A673 (cell line): Measurements from ENCODE around the gene MYL3. TPM values are rescaled to one million over a fixed set of nuclear protein-coding genes. Genes with fewer than 3 reads are reported as not detected.

Source experiments
- BruUV-seq: library from RNA; stranded (reverse); fragments of 400-500 nt; replicated peaks from 2 replicates; lab custom pipeline; 2021; lab: Mats Ljungman, UMichigan
- CTCF ChIA-PET: fragments of 300-600 bp; sonication (Branson Sonifier 250); formaldehyde crosslinking; loops from one replicate; lab custom pipeline; 2022; ENCODE audit warnings: antibody characterized with exemption; lab: Charles Lee
- POLR2A ChIA-PET: fragments of 300-600 bp; sonication (Branson Sonifier 250); formaldehyde crosslinking; loops from one replicate; lab custom pipeline; 2022; ENCODE audit warnings: antibody characterized with exemption; ENCODE audit not compliant: low non-redundant PET; lab: Charles Lee
- DNase-seq: peaks from one replicate; pipeline ENCODE4 v3.0.0-alpha.2; 2015; ENCODE audit warnings: low spot score
- H3K27ac ChIP-seq: fragments of 200-600 bp; sonication (generic); 2 replicates; pipeline ENCODE4 v1.5.1; 2016; ENCODE audit warnings: mixed run types, low read depth, mild to moderate bottlenecking, mixed read lengths, antibody characterized with exemption, low read length; ENCODE audit not compliant: poor library complexity, severe bottlenecking
- H3K27me3 ChIP-seq: fragments of 200-600 bp; sonication (generic); replicated peaks from 2 replicates; pipeline ENCODE4 v1.6.1; 2017; ENCODE audit warnings: mixed run types, low read depth, mild to moderate bottlenecking, mixed read lengths, antibody characterized with exemption, low read length; ENCODE audit not compliant: insufficient read depth, poor library complexity
- H3K36me3 ChIP-seq: fragments of 200-600 bp; sonication (generic); 2 replicates; pipeline ENCODE4 v1.6.1; 2016; ENCODE audit warnings: mixed run types, mild to moderate bottlenecking, mixed read lengths, antibody characterized with exemption, low read length; ENCODE audit not compliant: insufficient read depth, poor library complexity, severe bottlenecking
- H3K4me1 ChIP-seq: fragments of 200-600 bp; sonication (generic); 2 replicates; pipeline ENCODE4 v1.6.1; 2017; ENCODE audit warnings: mixed run types, mild to moderate bottlenecking, mixed read lengths, antibody characterized with exemption, low read length; ENCODE audit not compliant: insufficient read depth, poor library complexity, severe bottlenecking
- H3K4me3 ChIP-seq: fragments of 200-600 bp; sonication (generic); 2 replicates; pipeline ENCODE4 v1.5.1; 2016; ENCODE audit warnings: low read depth, mixed run types, mild to moderate bottlenecking, mixed read lengths, low read length; ENCODE audit not compliant: poor library complexity, severe bottlenecking
- H3K9me3 ChIP-seq: fragments of 200-600 bp; sonication (generic); 2 replicates; pipeline ENCODE4 v1.6.1; 2016; ENCODE audit warnings: mixed run types, low read depth, mild to moderate bottlenecking, mixed read lengths, antibody characterized with exemption, low read length; ENCODE audit not compliant: poor library complexity, severe bottlenecking
- CTCF ChIP-seq: fragments of 300-800, 200-600 bp; sonication (generic); conservative IDR thresholded peaks from 2 replicates; pipeline ENCODE4 v1.5.1; 2017; ENCODE audit warnings: low read depth, mild to moderate bottlenecking, antibody characterized with exemption, low read length, moderate library complexity, mixed read lengths
- EZH2 ChIP-seq: fragments of 200-600 bp; sonication (generic); IDR thresholded peaks from 2 replicates; pipeline ENCODE4 v1.6.1; 2017; ENCODE audit warnings: borderline replicate concordance, low read depth, mild to moderate bottlenecking, mixed read lengths, antibody characterized with exemption, low read length; ENCODE audit not compliant: poor library complexity, severe bottlenecking
- intact Hi-C: fragments of 100-400 bp; cut with micrococcal nuclease; formaldehyde crosslinking; loops from one replicate; pipeline ENCODE4 v1.10.0; 2022; ENCODE audit not compliant: unreplicated experiment
- total RNA-seq: library from RNA; stranded (reverse); gene quantifications from 2 replicates; pipeline ENCODE4 v1.2.3, GENCODE V29; 2021

MYL3 gene
- total RNA-seq, 1 experiment from 2014 or later = not detected

- ChIA-PET POLR2A (no interaction called here), CTCF (no interaction called here)
- Histone ChIP-seq H3K36me3 (no peaks in the 10 kb centered on the region), H3K27me3 (no peaks in the 10 kb centered on the region), H3K4me3 (no peak overlapping the region), H3K9me3 (no peaks in the 10 kb centered on the region), H3K4me1 (peaks cover 6% of the 10 kb centered on the region), H3K27ac (no peak overlapping the region)
- intact Hi-C loops = loop anchor here (2.0 kb wide), 1 partner anchor 27 kb away; no protein-coding TSS in a partner anchor
- no peak for DNase-seq
- no peak for TF ChIP-seq EZH2
- no peak for TF ChIP-seq CTCF
- BruUV-seq = no TSS peak
Measured at GRCh38 chr3:46893763-46894162, 30.5 kb upstream of the MYL3 start.

GRCh38 chr3:46893146-46893748, 30.0 kb upstream of the MYL3 start:
- DNase-seq = no peak
- Histone ChIP-seq H3K4me3 (no peak overlapping the region), H3K36me3 (no peaks in the 10 kb centered on the region), H3K27me3 (no peaks in the 10 kb centered on the region), H3K4me1 (peaks cover 6% of the 10 kb centered on the region), H3K27ac (no peak overlapping the region), H3K9me3 (no peaks in the 10 kb centered on the region)
- TF ChIP-seq EZH2 (no peak), CTCF (no peak)
- intact Hi-C loops = no loop called here
- ChIA-PET CTCF (no interaction called here), POLR2A (no interaction called here)
- BruUV-seq = no TSS peak

GRCh38 chr3:46892285-46893145, 29.3 kb upstream of the MYL3 start:
- CTCF ChIA-PET = no interaction called here
- Histone ChIP-seq H3K9me3 (no peaks in the 10 kb centered on the region), H3K27me3 (no peaks in the 10 kb centered on the region), H3K4me3 (no peak overlapping the region), H3K4me1 (peaks cover 6% of the 10 kb centered on the region), H3K27ac (no peak overlapping the region), H3K36me3 (no peaks in the 10 kb centered on the region)
- no TSS peak for BruUV-seq
- no peak for DNase-seq
- intact Hi-C loops = no loop called here
- TF ChIP-seq EZH2 (no peak), CTCF (no peak)
- POLR2A ChIA-PET = no interaction called here
